GM12875 (cell line): Measurements from ENCODE around the gene BRINP2.

Experiments
- H3K4me3 ChIP-seq: one replicate; pipeline ENCODE4 v1.5.1; 2011; ENCODE audit warnings: low read depth, low read length, control low read depth
- TF ChIP-seq, protein P1 (sequence below): IDR thresholded peaks from 2 replicates; pipeline ENCODE4 v1.5.1; 2011; ENCODE audit warnings: low read depth, mild to moderate bottlenecking, control low read depth, inconsistent platforms, low read length, moderate library complexity, borderline replicate concordance; ENCODE audit not compliant: insufficient read depth

Gene BRINP2

DNA sequence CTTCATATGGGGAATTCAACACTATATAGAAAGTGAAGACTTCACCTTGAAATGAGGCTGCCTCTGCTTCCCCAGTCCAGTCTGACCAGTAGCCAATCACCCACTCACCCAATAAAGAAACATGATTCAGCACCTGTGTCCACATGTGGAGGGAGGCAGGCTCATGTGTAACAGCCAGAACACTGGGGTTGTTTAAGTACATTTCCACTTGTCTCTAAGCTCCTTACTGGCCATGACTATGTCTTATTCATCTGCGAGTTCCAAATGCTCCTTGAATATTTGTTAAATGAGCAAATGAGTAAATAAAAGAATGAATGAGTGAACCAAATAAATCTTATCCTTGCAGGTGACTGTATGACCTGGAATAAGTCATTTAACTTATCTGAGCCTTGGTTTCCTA, 100.1 kb downstream of the BRINP2 start:
- TF ChIP-seq, protein P1, sequence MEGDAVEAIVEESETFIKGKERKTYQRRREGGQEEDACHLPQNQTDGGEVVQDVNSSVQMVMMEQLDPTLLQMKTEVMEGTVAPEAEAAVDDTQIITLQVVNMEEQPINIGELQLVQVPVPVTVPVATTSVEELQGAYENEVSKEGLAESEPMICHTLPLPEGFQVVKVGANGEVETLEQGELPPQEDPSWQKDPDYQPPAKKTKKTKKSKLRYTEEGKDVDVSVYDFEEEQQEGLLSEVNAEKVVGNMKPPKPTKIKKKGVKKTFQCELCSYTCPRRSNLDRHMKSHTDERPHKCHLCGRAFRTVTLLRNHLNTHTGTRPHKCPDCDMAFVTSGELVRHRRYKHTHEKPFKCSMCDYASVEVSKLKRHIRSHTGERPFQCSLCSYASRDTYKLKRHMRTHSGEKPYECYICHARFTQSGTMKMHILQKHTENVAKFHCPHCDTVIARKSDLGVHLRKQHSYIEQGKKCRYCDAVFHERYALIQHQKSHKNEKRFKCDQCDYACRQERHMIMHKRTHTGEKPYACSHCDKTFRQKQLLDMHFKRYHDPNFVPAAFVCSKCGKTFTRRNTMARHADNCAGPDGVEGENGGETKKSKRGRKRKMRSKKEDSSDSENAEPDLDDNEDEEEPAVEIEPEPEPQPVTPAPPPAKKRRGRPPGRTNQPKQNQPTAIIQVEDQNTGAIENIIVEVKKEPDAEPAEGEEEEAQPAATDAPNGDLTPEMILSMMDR: no peak
- H3K4me3 ChIP-seq: no peak overlapping the region

DNA sequence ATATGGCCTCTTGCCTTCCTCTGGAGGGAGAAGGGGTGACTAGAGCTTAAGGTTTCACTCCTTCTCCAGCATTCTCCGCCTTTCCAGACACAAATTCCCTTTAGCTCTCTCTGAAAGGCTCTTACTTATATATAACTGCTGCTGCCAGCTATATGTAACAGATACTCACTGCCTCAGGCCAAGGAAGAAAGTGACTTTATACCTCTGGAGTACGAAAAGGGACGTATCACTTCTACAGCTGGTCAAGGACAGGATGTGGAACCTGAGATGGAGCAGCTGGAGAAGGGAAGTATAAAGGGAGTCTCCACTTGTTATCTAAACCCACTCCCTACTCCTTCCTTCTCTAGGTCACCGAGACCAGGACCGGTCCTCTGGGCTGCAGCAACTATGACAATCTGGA, 102.4 kb downstream of the BRINP2 start:
- TF ChIP-seq, protein P1: no peak
- H3K4me3 ChIP-seq: no peak overlapping the region

DNA sequence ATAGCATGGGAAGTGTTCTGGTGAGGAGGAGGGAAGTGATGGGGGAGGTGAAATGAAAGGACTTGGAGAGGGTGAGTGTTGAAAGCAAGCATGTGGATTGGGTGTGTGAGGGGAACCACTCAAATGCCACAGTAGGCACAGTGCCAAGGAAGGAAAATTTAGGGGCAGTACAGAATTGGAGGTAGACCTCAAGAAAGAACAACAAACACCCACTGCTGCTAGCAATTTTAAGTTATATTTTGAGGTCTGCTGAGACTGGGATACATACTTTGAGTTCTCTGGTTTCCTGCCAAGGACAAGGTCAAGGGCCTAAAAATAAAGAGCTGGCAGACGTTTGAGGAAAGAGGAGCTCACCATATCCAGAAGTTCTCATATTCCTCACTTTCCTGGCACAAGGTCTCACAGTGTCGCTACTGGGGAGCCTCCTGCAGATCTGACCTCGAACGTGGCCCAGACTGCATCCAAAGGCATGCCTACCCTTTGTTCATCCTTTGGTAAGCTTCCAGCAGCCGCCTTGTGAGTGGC, 104.0 kb downstream of the BRINP2 start:
- TF ChIP-seq, protein P1: no peak
- H3K4me3 ChIP-seq: no peak overlapping the region

DNA sequence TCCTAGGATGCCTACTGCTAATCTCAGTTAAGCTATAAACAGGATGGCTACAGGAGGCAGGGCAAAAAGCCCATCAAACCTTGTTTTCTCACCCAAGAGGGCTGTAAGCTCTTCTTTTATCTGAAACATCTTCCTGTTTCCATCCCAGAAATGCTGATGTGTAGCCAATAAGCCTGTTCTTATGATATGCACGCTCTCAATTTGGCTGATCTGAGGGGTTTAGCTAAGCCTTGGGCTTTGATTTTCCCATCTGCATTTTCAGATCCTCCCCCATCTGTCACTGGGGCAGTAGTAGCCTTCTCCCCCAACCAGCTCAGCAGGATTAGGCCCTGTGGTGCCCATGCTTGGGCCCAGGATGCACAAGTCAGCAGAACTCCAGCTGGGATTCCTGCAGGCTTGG, 105.0 kb downstream of the BRINP2 start:
- TF ChIP-seq, protein P1: no peak
- H3K4me3 ChIP-seq: no peak overlapping the region

DNA sequence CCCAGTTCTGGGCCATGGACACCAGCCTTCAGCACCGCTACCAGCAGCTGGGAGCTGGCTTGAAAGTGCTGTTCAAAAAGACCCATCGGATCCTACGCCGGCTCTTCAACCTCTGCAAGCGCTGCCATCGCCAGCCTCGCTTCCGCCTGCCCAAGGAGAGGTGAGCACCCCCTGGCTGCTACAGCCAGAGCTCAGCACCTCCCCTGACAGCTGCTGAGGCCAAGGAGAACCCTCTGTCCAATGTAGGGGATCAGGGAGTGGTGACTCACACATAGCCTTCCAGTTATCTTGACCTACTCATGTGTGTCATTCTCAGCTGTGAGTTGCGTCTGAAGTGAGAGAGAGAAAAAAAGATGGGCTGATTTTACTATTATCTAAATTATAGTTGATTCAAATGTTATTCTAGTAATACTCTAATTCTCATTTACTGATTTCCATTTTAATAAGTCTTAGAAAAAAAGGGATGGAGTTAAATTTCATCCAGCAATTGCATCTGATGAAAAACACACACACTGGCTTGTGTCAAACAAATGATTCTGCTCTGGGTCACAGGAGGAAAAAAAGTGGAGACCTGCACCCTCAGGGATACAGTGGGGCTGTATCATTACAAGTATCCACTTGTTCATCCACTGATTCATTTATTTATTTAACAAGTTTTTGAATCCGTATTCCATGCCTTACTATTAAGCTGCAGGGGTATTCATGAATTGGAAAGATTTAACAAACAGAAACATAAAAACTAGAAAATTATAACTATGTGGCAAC, 108.0 kb downstream of the BRINP2 start:
- H3K4me3 ChIP-seq: no peak overlapping the region
- TF ChIP-seq, protein P1: no peak

DNA sequence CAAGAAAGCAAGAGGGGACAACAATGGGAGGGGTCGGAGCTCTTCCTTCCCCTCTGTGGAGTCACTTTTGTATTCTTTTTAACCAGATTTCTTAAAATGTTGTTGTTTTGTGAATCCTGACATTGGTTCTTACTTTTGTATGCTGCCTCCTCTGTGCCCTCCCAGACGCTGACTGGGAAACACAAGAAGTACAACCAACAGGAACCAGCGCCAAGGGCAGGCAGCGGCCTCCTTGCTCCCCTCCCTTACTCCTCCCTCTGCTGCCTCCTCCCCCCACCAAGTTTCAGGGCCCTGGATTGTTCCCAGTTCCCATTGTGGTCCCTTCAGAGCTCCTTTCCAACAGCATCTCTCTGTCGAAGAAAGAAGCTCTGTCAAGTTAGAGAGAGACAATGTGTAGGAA, 111.1 kb downstream of the BRINP2 start:
- no peak overlapping the region for H3K4me3 ChIP-seq
- TF ChIP-seq, protein P1: no peak

DNA sequence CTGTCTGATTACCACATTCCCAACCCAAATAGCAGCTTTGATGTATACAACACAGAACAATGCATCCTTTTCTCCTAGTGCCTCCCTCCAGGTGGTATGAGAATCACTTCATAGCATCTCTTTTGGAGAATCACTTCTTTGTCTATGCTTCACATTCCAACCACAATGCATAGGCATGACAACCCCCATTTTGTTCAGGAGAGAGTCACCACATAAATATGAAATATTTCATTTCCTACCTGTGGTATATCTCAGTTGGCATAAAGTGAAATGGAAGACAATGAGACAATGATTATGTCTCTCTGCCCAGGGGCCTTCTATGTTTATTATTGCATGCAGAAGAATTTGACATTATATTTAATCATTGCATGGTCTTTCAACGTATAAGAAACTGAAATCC, 112.2 kb downstream of the BRINP2 start:
- no peak overlapping the region for H3K4me3 ChIP-seq
- TF ChIP-seq, protein P1: no peak
